ENCODE measurements around the gene HCN4.

HCN4 gene

DNA sequence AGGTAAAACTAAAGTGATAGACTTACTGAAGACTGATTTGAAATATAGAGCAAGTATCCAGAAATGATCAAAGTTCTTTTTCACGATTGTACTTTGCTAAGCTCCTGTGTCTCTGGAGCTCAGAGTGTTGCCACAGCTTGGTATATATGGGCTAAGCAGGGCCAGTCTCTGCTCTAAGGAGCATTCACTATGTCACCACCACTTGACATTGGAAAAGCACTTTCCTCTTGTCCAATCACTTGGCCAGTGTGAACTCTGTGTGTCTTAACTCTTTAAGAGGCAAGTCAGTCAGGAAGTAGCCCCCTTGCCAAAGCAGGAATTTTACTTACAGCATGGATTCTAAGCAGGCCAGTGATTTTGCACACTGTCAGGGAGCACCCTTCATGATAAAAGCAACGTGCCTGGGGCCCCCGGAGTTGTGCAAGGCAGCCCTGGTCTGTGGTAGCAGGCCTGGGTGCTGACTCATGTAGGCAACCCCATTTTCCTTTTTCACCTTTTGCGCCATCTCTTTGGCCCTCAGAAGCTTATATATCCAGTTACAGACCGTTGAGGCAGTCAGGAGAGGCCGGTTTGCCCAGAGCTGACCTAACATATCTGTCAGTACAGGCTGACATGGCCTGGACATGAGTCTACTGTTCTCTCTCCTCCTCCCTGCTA lies 73.0 kb downstream of the HCN4 start:
- H4K8ac ChIP-seq (ENCODE audit: low read depth, low read length) = no peak overlapping the region
- no peaks in the 10 kb centered on the region for H3K4me1 ChIP-seq (ENCODE audit: control insufficient read depth in 2 of 2, insufficient read depth in 1 of 2, low read depth in 1 of 2, low read length in 2 of 2)
- no CpG with 5 or more reads among the region's 6 CpGs for WGBS, 2 donors (ENCODE audit: extremely low coverage in 2 of 2, insufficient read length in 2 of 2, insufficient replicate concordance in 1 of 2)
- no peak overlapping the region for H3K4ac ChIP-seq (ENCODE audit: low read length)
- H3K4me2 ChIP-seq (ENCODE audit: insufficient read depth, low read length, poor library complexity, severe bottlenecking) = no peak overlapping the region
- no peak overlapping the region for H3K14ac ChIP-seq (ENCODE audit: low read length)
- no peak overlapping the region for H3K4me3 ChIP-seq (ENCODE audit: low read length in 2 of 2)
- no peaks in the 10 kb centered on the region for H3K9me3 ChIP-seq (replicated peaks in 1 of 2; ENCODE audit: control insufficient read depth in 2 of 2, insufficient read depth in 1 of 2, low read depth in 1 of 2, low read length in 2 of 2)
- no peak overlapping the region for H4K91ac ChIP-seq (ENCODE audit: low read depth, low read length, poor library complexity)
- no peak overlapping the region for H3K18ac ChIP-seq (ENCODE audit: low read length)
- no peak overlapping the region for H3K27ac ChIP-seq (replicated peaks; ENCODE audit: low read length)
- H3K27me3 ChIP-seq (ENCODE audit: control insufficient read depth in 3 of 3, insufficient read depth in 3 of 3, low read depth in 1 of 3, low read length in 3 of 3) = peaks cover 0 to 3% (median 0%) of the 10 kb centered on the region in 3 experiments
- peaks cover 34 to 95% of the 10 kb centered on the region in 2 donors for H3K36me3 ChIP-seq (replicated peaks in 1 of 2; ENCODE audit: control insufficient read depth in 2 of 2, insufficient read depth in 2 of 2, low read length in 2 of 2)
- H2BK12ac ChIP-seq (ENCODE audit: low read length) = no peak overlapping the region
- no peak overlapping the region for H2BK120ac ChIP-seq (ENCODE audit: low read depth, low read length)
- no peak overlapping the region for H3K9ac ChIP-seq (ENCODE audit: low read depth, low read length, poor library complexity)
- no peak for DNase-seq (ENCODE audit: low spot score)
- no peak overlapping the region for H3K23ac ChIP-seq (ENCODE audit: low read depth, low read length, poor library complexity)
- no peak overlapping the region for H2BK5ac ChIP-seq (ENCODE audit: low read length)
- no peak overlapping the region for H2AFZ ChIP-seq (ENCODE audit: low read length)
- H2AK5ac ChIP-seq (ENCODE audit: low read depth, low read length) = no peak overlapping the region
- no peaks in the 10 kb centered on the region for H3K79me1 ChIP-seq (ENCODE audit: low read depth, low read length)
- no peak overlapping the region for H2BK15ac ChIP-seq (ENCODE audit: low read length)

DNA sequence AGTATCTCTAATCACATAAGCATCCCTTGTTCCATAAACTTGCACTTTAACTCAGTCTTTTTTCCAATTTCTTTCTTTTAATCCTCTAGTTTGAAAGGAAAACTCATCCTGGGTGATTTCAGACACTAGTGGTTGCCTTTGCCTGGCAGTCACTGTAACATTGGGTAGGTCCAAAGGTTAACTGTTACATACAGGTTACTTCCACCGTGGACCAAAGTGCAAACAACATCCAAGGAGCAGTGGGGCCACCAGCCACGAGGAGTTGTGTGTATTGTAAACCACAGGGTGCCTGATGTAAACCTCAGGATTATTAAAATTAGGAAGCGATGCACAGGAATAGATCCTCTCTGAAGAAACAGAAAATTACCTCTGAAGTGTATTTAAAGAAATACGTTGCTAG lies 75.0 kb downstream of the HCN4 start:
- no peak for DNase-seq (ENCODE audit: low spot score)
- H3K9ac ChIP-seq (ENCODE audit: low read depth, low read length, poor library complexity) = no peak overlapping the region
- no peaks in the 10 kb centered on the region for H3K4me1 ChIP-seq (ENCODE audit: control insufficient read depth in 2 of 2, insufficient read depth in 1 of 2, low read depth in 1 of 2, low read length in 2 of 2)
- H3K4ac ChIP-seq (ENCODE audit: low read length) = no peak overlapping the region
- no peak overlapping the region for H2AFZ ChIP-seq (ENCODE audit: low read length)
- no peak overlapping the region for H3K27ac ChIP-seq (replicated peaks; ENCODE audit: low read length)
- H3K9me3 ChIP-seq (replicated peaks in 1 of 2; ENCODE audit: control insufficient read depth in 2 of 2, insufficient read depth in 1 of 2, low read depth in 1 of 2, low read length in 2 of 2) = no peaks in the 10 kb centered on the region
- WGBS, 2 donors (ENCODE audit: extremely low coverage in 2 of 2, insufficient read length in 2 of 2, insufficient replicate concordance in 1 of 2) = no CpG with 5 or more reads among the region's 4 CpGs
- H4K8ac ChIP-seq (ENCODE audit: low read depth, low read length) = no peak overlapping the region
- peaks cover 0 to 3% (median 0%) of the 10 kb centered on the region in 3 experiments for H3K27me3 ChIP-seq (ENCODE audit: control insufficient read depth in 3 of 3, insufficient read depth in 3 of 3, low read depth in 1 of 3, low read length in 3 of 3)
- H3K14ac ChIP-seq (ENCODE audit: low read length) = no peak overlapping the region
- H3K36me3 ChIP-seq (replicated peaks in 1 of 2; ENCODE audit: control insufficient read depth in 2 of 2, insufficient read depth in 2 of 2, low read length in 2 of 2) = peaks cover 43 to 95% of the 10 kb centered on the region in 2 donors
- no peak overlapping the region for H2BK5ac ChIP-seq (ENCODE audit: low read length)
- no peak overlapping the region for H2BK12ac ChIP-seq (ENCODE audit: low read length)
- no peak overlapping the region for H3K4me3 ChIP-seq (ENCODE audit: low read length in 2 of 2)
- H4K91ac ChIP-seq (ENCODE audit: low read depth, low read length, poor library complexity) = no peak overlapping the region
- no peak overlapping the region for H3K4me2 ChIP-seq (ENCODE audit: insufficient read depth, low read length, poor library complexity, severe bottlenecking)
- no peak overlapping the region for H3K23ac ChIP-seq (ENCODE audit: low read depth, low read length, poor library complexity)
- no peak overlapping the region for H2AK5ac ChIP-seq (ENCODE audit: low read depth, low read length)
- no peak overlapping the region for H2BK15ac ChIP-seq (ENCODE audit: low read length)
- no peak overlapping the region for H2BK120ac ChIP-seq (ENCODE audit: low read depth, low read length)
- H3K79me1 ChIP-seq (ENCODE audit: low read depth, low read length) = no peaks in the 10 kb centered on the region
- H3K18ac ChIP-seq (ENCODE audit: low read length) = no peak overlapping the region

DNA sequence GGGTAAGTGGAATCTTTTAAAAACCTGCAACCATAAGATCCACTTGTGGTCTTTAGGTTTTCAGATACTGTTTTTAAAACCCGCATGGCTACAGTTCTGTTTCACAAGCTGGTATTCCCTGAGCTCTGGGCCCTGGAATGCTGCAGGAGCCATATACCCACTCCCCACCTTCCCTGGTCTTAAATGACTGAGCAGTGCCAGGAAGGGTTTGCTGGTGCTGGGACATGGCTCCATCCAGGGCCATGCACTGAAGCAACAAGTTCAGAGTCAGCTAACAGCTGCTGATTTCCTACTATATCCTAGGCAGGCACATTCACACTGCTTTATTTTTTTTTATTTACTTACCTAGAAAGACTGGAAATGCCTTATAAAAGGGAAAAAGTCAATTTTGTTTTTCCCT lies 77.3 kb downstream of the HCN4 start:
- H3K18ac ChIP-seq (ENCODE audit: low read length) = no peak overlapping the region
- H3K9ac ChIP-seq (ENCODE audit: low read depth, low read length, poor library complexity) = no peak overlapping the region
- H2BK15ac ChIP-seq (ENCODE audit: low read length) = no peak overlapping the region
- WGBS, 2 donors (ENCODE audit: extremely low coverage in 2 of 2, insufficient read length in 2 of 2, insufficient replicate concordance in 1 of 2) = no CpG with 5 or more reads among the region's 1 CpG
- no peak overlapping the region for H2BK5ac ChIP-seq (ENCODE audit: low read length)
- peaks cover 0 to 3% (median 0%) of the 10 kb centered on the region in 3 experiments for H3K27me3 ChIP-seq (ENCODE audit: control insufficient read depth in 3 of 3, insufficient read depth in 3 of 3, low read depth in 1 of 3, low read length in 3 of 3)
- no peak overlapping the region for H3K23ac ChIP-seq (ENCODE audit: low read depth, low read length, poor library complexity)
- no peaks in the 10 kb centered on the region for H3K79me1 ChIP-seq (ENCODE audit: low read depth, low read length)
- H4K91ac ChIP-seq (ENCODE audit: low read depth, low read length, poor library complexity) = no peak overlapping the region
- H3K9me3 ChIP-seq (replicated peaks in 1 of 2; ENCODE audit: control insufficient read depth in 2 of 2, insufficient read depth in 1 of 2, low read depth in 1 of 2, low read length in 2 of 2) = no peaks in the 10 kb centered on the region
- H3K4me2 ChIP-seq (ENCODE audit: insufficient read depth, low read length, poor library complexity, severe bottlenecking) = no peak overlapping the region
- no peak overlapping the region for H3K4me3 ChIP-seq (ENCODE audit: low read length in 2 of 2)
- no peak for DNase-seq (ENCODE audit: low spot score)
- H2BK120ac ChIP-seq (ENCODE audit: low read depth, low read length) = no peak overlapping the region
- H3K14ac ChIP-seq (ENCODE audit: low read length) = no peak overlapping the region
- no peaks in the 10 kb centered on the region for H3K4me1 ChIP-seq (ENCODE audit: control insufficient read depth in 2 of 2, insufficient read depth in 1 of 2, low read depth in 1 of 2, low read length in 2 of 2)
- no peak overlapping the region for H2AFZ ChIP-seq (ENCODE audit: low read length)
- H2AK5ac ChIP-seq (ENCODE audit: low read depth, low read length) = no peak overlapping the region
- H2BK12ac ChIP-seq (ENCODE audit: low read length) = no peak overlapping the region
- peaks cover 38 to 93% of the 10 kb centered on the region in 2 donors for H3K36me3 ChIP-seq (replicated peaks in 1 of 2; ENCODE audit: control insufficient read depth in 2 of 2, insufficient read depth in 2 of 2, low read length in 2 of 2)
- no peak overlapping the region for H4K8ac ChIP-seq (ENCODE audit: low read depth, low read length)
- no peak overlapping the region for H3K4ac ChIP-seq (ENCODE audit: low read length)
- H3K27ac ChIP-seq (replicated peaks; ENCODE audit: low read length) = no peak overlapping the region

DNA sequence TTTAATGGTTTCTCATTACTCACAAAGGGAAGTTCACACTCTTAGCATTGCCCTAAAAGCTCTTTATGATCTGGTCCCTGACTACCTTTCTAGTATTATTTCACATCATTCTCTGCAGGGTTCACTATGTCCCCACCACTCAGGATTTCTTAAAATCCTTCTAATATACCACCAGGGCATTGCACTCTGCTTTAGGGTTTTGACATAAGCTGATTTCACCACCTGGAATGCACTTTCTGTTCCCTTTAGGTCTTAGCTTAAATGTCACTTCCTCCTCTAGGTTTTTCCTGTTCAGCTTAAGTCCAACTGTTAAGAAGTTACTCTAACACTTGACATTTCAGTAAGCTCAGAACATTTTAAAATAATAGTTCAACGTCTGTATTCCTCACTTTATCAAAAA lies 81.7 kb downstream of the HCN4 start:
- Histone ChIP-seq H4K91ac (ENCODE audit: low read depth, low read length, poor library complexity) (no peak overlapping the region), H3K9ac (ENCODE audit: low read depth, low read length, poor library complexity) (no peak overlapping the region), H3K9me3 (replicated peaks in 1 of 2; ENCODE audit: control insufficient read depth in 2 of 2, insufficient read depth in 1 of 2, low read depth in 1 of 2, low read length in 2 of 2) (no peaks in the 10 kb centered on the region), H2AK5ac (ENCODE audit: low read depth, low read length) (no peak overlapping the region), H3K4me3 (ENCODE audit: low read length in 2 of 2) (no peak overlapping the region), H2BK12ac (ENCODE audit: low read length) (no peak overlapping the region), H2BK5ac (ENCODE audit: low read length) (no peak overlapping the region), H3K23ac (ENCODE audit: low read depth, low read length, poor library complexity) (no peak overlapping the region), H3K14ac (ENCODE audit: low read length) (no peak overlapping the region), H4K8ac (ENCODE audit: low read depth, low read length) (no peak overlapping the region), H3K27me3 (ENCODE audit: control insufficient read depth in 3 of 3, insufficient read depth in 3 of 3, low read depth in 1 of 3, low read length in 3 of 3) (no peaks in the 10 kb centered on the region), H2BK120ac (ENCODE audit: low read depth, low read length) (no peak overlapping the region), H3K18ac (ENCODE audit: low read length) (no peak overlapping the region), H3K27ac (replicated peaks; ENCODE audit: low read length) (no peak overlapping the region), H3K4ac (ENCODE audit: low read length) (no peak overlapping the region), H2BK15ac (ENCODE audit: low read length) (no peak overlapping the region), H2AFZ (ENCODE audit: low read length) (no peak overlapping the region), H3K79me1 (ENCODE audit: low read depth, low read length) (no peaks in the 10 kb centered on the region), H3K4me2 (ENCODE audit: insufficient read depth, low read length, poor library complexity, severe bottlenecking) (no peak overlapping the region), H3K36me3 (replicated peaks in 1 of 2; ENCODE audit: control insufficient read depth in 2 of 2, insufficient read depth in 2 of 2, low read length in 2 of 2) (peaks cover 44 to 91% of the 10 kb centered on the region in 2 donors), H3K4me1 (ENCODE audit: control insufficient read depth in 2 of 2, insufficient read depth in 1 of 2, low read depth in 1 of 2, low read length in 2 of 2) (no peaks in the 10 kb centered on the region)
- no CpG with 5 or more reads among the region's 1 CpG for WGBS, 2 donors (ENCODE audit: extremely low coverage in 2 of 2, insufficient read length in 2 of 2, insufficient replicate concordance in 1 of 2)
- no peak for DNase-seq (ENCODE audit: low spot score)
